NCI-H526 treated with DMSO at 0.1 percent for 48 hours (cell line): ENCODE data around the gene CWC25.
A peak's percentile ranks its signal among the peaks of the same experiment; 100 is the strongest.

Source experiments
- DNase-seq: peaks from one replicate; lab custom pipeline; 2025; lab: John Stamatoyannopoulos, UW

Gene CWC25

DNA sequence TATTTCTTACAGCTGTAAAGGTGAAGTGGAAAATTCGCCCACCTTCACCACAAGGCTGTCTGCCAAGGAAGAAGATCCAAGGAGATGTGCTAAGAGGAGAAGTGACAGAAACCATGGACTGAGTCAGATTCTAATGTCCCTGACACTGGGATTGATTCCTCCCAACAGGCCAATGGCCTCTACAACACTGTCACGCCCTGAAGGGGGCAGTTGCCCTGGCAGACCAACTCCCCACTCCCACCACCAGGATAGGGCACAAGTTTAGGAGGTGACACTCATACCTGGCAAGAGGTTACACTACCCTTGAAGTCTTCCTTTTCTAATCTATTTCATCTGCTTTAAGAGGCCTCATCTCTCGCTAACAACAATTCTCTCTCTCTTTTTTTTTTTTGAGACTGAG lies 41.9 kb downstream of the CWC25 start:
- DNase-seq, result no peak

DNA sequence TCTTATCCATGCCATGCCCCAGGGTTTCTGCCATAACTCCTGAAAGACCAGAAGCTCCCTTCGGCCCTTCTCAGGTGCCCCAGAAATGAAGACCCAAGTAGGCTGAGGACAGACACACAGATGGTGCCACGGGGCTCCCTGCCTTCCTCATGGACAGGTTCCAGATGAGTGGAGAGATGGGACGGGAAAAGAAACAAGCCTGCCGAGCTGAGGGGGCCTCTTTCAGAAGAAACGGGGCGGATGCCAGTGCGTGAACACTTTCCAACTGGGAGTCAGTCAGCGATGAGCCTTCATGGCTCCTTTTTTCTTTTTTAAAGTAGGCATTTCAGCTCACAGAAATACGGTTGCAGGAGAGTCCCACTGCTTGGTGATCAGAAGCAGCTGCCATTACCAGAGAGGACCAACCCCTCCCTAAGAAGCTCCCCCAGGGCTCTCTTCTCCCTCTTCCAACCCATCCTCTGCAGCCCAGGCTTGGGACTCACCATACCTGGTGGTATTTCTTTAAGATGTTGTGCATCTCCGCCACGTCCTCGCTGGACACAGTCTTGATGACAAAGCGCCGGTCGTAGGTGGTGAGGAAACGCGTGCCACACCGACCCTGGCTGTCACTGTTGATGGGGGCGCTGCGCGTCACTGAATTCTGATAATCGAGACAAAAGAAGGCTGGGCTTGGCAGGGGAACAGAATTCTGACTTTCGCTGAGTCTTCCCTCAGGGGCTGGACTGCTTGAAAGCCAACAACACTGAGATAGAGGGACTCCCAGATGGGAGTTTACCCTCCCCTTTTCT lies 45.0 kb downstream of the CWC25 start:
- DNase-seq, result no peak

DNA sequence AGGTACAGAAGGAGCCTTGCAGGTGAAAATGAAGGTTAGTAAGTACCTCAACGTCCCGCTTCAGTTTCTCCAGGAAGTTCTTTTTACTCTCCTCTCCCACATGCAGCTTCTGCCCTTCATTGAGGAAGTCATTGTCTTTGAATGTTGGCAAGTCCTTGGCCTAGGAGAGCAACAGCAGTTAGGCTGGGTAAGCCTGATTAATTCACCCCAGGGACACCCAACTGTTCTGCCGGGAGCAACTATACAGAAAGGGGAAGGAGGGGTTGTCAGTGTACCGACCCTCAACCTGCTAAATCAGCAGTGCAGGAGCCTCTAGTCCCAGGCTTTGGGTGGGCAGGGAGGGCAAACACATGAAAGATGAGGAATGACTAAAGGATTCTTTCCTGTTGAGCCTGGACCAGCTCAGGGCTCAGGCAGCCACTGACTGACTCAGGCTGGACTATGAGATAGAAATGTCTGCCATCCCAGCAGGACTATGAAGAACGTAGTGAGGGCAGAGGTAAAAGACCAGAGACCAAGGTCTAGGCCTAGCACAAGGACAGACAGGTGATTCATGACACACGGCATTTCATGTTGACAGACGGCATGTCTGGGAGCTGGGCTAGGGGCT lies 47.4 kb downstream of the CWC25 start:
- DNase-seq, result no peak

DNA sequence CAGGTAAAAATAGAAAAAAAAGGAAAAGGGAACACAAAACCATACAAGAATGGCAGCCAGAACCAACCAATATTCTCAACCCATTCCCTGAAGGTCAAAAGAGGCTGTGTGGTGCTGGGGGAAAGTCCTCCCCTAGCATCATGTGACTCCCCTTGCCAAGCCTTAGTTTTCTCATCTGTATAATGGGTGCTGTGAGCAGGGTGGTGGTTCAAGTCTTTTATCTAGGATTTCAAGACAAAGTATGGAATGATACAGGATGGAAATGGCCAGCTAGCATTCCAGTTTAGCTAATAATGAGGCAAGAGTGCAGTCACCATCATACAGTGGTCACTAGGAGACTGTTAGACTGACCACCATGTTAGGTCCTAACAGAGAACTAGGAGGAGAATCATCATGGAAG lies 51.9 kb downstream of the CWC25 start:
- DNase-seq, result no peak

DNA sequence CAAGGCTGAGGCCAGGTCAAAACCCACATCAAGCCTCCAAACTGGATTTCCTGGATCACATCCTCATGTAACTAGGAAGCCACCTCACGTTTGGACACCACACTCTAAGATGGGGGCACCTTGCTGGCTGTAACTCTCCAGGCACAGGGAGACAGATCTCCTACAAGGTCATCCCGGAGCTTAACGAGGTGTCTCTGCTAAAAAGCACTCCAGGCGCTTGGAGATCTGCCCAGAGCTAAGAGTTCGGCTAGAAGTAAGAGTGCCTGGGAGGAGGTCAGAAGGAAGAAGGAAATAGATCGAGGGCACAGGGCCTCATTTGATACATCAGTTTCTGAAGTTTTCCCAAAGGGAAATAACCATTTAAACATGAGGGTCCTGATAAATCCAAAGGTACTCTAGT lies 56.7 kb downstream of the CWC25 start:
- DNase-seq, result no peak

DNA sequence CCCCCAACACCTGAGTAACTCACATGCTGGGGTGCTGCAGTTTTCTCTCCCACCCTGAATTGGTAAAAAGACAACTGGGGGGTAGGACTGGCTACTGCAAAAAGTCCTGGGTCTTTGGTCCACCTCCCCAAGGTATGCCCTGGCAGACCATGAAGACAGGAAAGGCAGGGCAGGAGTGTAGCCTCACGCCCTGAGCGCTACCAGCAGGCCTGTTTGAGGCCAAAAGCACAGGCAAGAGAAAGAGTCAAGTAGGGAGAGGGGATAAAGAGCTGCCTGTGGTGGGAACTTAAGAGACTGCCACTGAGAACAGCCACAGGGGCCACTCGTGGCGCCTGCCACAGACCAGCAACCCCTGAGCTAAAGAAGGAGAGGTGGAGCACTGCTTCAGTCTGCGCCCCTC lies 58.8 kb downstream of the CWC25 start:
- no peak for DNase-seq

DNA sequence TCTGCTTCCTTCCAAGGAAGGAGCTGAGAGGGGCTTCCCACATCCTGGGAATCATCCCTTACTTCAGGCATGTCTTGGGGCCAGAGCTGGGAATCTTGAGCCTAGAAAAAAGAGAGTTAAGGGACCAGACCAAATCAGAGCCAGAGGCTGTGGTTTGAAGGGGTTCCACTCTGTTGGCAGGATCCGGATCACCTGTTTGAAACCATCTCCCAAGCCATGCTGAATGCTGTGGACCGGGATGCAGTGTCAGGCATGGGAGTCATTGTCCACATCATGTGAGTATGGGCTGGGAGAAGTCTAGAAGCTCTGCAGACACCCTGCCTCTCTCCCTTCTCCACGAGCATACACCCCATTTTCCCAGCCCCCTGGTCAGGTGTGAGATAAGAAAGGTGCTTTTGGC lies 62.9 kb downstream of the CWC25 start:
- no peak for DNase-seq

DNA sequence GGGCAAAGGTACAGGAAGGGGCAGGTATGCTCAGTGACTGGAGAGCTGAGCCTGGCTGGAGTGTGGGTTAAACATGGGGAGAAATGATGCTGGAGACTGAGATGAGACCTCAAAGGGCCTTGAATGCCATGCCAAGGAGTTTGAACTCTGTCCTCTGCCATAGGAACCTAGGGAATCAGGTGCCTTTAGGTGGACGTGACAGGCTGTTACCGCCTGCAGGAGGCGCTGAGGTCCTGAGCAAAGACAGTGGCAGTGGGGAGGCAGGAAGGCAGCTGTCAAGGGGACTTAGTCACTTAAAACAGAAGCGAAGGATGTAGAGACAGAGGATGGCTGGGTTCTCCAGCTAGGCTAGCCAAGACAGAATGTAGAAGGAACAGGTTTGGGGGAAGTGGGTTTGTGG lies 63.5 kb downstream of the CWC25 start:
- no peak for DNase-seq

DNA sequence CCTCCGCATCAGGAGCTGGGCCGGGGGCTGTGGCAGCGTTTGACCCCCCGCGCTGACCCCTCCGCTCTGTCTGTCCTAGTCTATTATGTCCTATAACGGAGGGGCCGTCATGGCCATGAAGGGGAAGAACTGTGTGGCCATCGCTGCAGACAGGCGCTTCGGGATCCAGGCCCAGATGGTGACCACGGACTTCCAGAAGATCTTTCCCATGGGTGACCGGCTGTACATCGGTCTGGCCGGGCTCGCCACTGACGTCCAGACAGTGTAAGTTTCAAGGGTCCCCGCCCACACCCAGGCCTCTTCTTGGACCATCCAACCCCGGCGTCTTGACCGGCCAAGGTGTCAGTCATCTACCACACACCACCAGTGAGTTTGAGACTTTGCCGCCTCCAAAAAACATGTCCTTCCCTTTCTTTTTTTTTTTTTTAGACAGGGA lies 72.0 kb downstream of the CWC25 start:
- DNase-seq, result no peak

DNA sequence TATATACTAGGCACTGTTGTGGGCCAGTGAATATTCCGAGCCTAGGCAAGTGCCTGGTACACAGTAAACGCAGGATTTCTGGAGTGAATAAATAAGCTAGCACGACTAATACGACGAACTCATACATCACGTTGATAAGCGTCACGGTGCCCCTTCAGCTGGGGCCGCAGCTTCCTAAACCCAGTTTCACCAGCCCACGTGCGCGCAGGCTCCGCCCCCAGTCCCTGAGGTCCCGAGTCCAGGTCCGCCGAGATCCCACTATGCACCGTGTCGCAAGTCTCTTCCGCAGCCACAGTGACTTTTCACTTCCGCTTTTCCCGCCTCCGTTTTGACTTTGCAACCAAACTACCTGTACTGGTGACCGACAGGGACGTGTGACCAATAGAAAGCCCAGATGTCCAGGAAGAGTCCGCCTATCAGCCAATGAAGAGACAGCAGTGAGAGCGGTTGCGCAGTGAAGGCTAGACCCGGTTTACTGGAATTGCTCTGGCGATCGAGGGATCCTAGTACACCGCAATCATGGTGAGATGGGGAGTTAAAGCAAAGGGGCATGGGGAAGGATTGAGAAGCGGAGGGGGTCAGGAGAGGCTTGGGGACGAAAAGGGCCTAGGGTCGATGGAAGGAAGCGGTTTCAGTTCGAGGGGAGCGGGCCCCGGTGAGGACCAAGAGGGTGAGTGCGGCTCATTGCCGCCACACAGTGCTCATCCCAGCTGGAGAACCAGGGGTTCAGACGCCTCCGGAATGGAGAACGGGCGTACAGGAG lies 72.6 kb downstream of the CWC25 start, which contains the start of gene PSMB3:
Gene PSMB3 (plus strand): TSS at position 434 of the 763 bp plus-strand sequence. CDS start 86 bp downstream, at position 520.
- peak; percentile 99 for DNase-seq

DNA sequence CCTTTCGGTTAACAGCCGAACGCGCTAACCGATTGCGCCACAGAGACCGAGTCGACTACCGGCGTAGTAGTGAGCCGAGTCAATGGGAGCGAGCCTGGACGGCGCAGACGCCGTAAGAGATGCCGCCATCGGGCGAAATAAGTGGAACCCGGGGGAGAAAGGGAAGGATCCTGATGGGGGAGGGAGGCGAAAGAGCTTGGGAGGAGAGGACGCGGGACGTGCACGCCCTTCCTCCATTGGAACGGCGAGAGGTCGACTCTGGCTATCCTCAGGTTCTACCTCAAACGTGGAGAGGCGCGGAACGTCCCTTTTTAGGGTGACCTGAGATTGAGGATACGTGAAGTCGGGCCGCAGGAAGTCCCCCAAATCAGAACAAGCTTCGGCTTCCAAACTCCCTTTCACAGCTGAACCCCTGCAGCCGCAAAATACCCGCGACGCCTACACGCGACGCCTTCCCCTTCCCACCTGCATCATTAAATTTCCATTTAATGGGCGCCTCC lies 73.3 kb downstream of the CWC25 start:
- DNase-seq, result peak; percentile 66

DNA sequence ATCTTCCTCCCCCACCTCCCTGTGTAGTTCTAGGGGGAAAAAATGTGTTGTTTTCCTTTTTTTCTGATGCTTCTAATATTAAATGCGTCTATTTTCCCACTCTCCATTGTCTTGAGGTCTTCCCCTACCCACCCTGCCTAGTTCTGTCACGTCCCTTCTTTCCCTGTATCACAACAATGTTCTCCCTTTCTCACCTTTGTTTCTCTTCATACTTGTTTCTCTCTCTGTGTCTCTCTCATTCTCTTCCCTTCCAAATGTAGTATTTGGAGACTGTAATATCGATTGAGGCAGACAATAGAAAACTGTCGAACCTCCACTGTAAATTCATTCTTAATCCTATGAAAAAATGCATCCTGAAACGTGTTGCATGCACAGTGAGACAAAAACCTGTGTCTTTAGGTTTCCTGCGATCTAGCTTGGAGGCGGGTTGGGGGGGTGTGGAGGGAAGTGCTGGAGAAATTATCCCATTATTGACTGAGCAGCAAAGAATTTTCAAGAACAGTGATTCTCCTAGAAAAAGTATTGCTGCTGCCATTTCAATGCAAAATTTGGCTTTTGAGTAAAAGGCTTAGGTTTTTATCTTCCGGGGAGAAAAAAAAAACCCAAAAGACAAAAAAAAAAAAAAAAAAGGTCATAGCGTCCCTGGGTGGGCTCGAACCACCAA lies 73.8 kb downstream of the CWC25 start:
- DNase-seq, result no peak
